ENCODE data around the gene TIMP2. TPM values are rescaled to one million over a fixed set of nuclear protein-coding genes. Genes with fewer than 3 reads are reported as not detected.

TIMP2 gene
- total RNA-seq, 4 donors from 2014 or later, result 139 to 161 (median 150) TPM

DNA sequence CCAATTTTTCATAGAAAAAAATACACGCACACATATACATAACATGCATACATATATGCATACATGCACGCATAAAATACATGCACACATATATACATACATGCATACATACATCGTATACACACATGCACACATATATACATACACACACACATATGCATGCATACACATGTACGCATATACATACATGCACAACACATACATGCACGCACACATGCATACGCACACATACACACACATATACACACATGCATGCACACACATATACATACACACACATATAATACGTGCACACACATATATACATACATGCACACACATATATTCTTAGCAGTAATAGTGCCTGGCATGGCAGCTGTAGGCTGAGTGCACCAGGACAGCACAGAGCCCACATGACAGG is 109.5 kb downstream of the TIMP2 start:
- ATAC-seq (ENCODE audit: low FRiP score) (no peak), DNase-seq (ENCODE audit: low spot score) (no peak)
- TF ChIP-seq, protein P1, sequence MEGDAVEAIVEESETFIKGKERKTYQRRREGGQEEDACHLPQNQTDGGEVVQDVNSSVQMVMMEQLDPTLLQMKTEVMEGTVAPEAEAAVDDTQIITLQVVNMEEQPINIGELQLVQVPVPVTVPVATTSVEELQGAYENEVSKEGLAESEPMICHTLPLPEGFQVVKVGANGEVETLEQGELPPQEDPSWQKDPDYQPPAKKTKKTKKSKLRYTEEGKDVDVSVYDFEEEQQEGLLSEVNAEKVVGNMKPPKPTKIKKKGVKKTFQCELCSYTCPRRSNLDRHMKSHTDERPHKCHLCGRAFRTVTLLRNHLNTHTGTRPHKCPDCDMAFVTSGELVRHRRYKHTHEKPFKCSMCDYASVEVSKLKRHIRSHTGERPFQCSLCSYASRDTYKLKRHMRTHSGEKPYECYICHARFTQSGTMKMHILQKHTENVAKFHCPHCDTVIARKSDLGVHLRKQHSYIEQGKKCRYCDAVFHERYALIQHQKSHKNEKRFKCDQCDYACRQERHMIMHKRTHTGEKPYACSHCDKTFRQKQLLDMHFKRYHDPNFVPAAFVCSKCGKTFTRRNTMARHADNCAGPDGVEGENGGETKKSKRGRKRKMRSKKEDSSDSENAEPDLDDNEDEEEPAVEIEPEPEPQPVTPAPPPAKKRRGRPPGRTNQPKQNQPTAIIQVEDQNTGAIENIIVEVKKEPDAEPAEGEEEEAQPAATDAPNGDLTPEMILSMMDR (IDR thresholded peaks at IDR 0.05), result no peak

DNA sequence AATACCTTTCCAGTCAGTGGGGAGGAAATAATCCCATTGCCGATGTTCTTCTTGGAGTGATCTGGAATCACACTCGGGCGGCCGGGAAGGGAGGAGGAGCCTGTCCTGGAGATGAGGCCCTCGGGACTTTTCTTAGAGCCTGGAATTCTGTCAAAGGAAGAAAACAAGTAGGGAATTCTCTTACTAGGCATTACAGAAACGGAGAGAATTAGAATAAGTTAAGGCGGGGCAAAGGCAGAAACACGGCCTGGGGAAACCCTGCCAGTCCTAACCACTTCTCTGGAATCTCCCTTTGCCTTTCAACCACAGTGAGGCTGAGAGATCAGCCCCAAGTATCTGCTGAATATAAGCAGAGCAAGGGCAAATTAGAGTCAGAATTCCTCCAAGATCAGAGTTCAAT is 112.3 kb downstream of the TIMP2 start:
- ATAC-seq (ENCODE audit: low FRiP score), result no peak
- TF ChIP-seq, protein P1 (IDR thresholded peaks at IDR 0.05), result no peak
- no peak for DNase-seq (ENCODE audit: low spot score)

DNA sequence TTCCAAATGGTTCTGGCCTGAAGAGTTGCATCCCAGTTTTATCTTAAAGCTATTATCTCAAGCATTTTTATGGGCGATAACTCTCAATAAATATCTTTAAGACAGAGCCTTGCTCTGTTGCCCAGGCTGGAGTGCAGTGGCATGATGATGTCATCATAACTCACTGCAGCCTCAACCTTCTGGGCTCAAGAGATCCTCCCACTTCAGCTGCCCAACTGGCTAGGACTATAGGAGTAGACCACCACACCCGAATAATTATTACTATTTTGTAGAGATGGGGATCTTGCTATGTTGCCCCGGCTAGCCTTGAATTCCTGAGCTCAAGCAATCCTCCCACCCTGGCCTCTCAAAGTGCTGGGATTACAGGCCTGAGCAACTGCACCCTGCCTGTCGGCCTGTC is 117.0 kb downstream of the TIMP2 start:
- no peak for ATAC-seq (ENCODE audit: low FRiP score)
- TF ChIP-seq, protein P1 (IDR thresholded peaks at IDR 0.05), result no peak
- no peak for DNase-seq (ENCODE audit: low spot score)

GRCh38 chr17:78806451-78806850 is 118.7 kb downstream of the TIMP2 start:
- no peak for DNase-seq (ENCODE audit: low spot score)
- no peak for ATAC-seq (ENCODE audit: low FRiP score)
- TF ChIP-seq, protein P1 (IDR thresholded peaks at IDR 0.05), result no peak

DNA sequence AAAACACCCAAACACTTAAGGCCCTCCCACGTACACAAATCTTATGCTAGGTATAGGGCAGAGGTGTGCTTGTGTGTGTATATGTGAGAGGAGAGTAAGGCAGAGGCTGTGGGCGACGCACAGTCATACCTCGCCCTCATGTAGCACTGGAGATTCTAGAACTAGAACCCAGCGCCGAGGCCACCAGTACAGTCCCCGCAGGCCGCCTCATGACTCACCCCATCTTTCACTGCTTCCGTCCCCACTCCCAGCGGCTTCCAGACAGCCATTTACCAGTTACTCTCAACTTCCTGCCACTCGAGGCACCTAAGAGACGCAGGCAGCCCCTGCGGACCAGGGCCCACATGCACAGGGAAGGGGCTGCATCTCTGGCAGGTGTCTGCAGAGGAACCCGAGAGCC is 119.9 kb downstream of the TIMP2 start:
- DNase-seq (ENCODE audit: low spot score), result no peak
- no peak for ATAC-seq (ENCODE audit: low FRiP score)
- TF ChIP-seq, protein P1 (IDR thresholded peaks at IDR 0.05), result no peak

DNA sequence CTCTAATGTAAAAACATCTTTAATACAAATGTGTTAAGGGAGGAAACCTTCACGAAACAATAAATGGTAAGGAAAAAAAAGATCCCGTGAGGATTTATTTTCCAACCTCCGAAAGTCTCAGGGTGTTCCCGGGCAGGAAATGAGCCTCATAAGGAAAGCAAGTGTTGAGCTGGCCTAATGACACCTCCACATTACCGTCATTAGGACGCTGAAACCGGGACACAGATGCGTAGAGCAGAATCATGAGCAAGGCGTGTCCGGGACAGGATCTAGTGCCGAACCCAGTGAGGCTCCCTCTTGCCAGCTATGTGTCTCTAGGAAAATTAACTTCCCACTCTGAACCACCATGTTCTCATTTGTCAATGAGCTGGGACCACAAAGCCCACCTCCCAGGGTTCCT is 120.4 kb downstream of the TIMP2 start:
- no peak for ATAC-seq (ENCODE audit: low FRiP score)
- DNase-seq (ENCODE audit: low spot score), result no peak
- TF ChIP-seq, protein P1 (IDR thresholded peaks at IDR 0.05), result no peak

GRCh38 chr17:78803186-78803845 is 121.9 kb downstream of the TIMP2 start:
- TF ChIP-seq, protein P1 (IDR thresholded peaks at IDR 0.05), result no peak
- ATAC-seq (ENCODE audit: low FRiP score) (no peak), DNase-seq (ENCODE audit: low spot score) (no peak)
